ENCODE data around the gene TTC3.
"Not testable (repeated sequence)": the region's sequence is repeated elsewhere in the genome, so short reads cannot be mapped to it uniquely, and the experiment has no call there.

Gene TTC3, protein sequence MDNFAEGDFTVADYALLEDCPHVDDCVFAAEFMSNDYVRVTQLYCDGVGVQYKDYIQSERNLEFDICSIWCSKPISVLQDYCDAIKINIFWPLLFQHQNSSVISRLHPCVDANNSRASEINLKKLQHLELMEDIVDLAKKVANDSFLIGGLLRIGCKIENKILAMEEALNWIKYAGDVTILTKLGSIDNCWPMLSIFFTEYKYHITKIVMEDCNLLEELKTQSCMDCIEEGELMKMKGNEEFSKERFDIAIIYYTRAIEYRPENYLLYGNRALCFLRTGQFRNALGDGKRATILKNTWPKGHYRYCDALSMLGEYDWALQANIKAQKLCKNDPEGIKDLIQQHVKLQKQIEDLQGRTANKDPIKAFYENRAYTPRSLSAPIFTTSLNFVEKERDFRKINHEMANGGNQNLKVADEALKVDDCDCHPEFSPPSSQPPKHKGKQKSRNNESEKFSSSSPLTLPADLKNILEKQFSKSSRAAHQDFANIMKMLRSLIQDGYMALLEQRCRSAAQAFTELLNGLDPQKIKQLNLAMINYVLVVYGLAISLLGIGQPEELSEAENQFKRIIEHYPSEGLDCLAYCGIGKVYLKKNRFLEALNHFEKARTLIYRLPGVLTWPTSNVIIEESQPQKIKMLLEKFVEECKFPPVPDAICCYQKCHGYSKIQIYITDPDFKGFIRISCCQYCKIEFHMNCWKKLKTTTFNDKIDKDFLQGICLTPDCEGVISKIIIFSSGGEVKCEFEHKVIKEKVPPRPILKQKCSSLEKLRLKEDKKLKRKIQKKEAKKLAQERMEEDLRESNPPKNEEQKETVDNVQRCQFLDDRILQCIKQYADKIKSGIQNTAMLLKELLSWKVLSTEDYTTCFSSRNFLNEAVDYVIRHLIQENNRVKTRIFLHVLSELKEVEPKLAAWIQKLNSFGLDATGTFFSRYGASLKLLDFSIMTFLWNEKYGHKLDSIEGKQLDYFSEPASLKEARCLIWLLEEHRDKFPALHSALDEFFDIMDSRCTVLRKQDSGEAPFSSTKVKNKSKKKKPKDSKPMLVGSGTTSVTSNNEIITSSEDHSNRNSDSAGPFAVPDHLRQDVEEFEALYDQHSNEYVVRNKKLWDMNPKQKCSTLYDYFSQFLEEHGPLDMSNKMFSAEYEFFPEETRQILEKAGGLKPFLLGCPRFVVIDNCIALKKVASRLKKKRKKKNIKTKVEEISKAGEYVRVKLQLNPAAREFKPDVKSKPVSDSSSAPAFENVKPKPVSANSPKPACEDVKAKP (N-terminal part only)

DNA sequence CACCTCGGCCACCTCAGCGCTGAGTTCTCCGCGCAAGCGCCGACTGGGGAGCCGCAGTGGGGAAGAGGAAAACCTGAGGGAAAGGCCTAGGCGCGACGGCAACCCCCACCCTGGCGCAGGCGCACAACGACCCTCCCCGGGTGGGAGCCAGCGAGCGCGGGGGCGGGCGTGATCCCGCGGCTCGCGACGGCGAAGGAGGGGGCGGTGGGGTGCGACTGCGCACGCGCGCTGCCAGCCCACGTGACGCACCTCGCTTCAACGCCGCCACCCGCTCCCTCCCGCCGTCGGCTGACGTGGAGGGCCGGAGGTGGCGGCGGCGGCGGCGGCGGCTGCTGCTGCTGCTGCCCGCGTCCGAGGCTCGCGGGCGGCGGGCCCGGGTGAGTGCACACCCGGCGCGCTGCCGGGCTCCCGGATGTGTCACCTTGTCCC is at the start of gene TTC3, which contains the start of gene PIGP:
TSS of gene TTC3 (plus strand) at position 267 of the 429 bp plus-strand sequence. CDS start 14,004 bp downstream, outside the sequence.
TSS of gene PIGP (minus strand) at position 84 of the 429 bp plus-strand sequence. CDS start 556 bp downstream, outside the sequence.
- TF ChIP-seq, protein P1, sequence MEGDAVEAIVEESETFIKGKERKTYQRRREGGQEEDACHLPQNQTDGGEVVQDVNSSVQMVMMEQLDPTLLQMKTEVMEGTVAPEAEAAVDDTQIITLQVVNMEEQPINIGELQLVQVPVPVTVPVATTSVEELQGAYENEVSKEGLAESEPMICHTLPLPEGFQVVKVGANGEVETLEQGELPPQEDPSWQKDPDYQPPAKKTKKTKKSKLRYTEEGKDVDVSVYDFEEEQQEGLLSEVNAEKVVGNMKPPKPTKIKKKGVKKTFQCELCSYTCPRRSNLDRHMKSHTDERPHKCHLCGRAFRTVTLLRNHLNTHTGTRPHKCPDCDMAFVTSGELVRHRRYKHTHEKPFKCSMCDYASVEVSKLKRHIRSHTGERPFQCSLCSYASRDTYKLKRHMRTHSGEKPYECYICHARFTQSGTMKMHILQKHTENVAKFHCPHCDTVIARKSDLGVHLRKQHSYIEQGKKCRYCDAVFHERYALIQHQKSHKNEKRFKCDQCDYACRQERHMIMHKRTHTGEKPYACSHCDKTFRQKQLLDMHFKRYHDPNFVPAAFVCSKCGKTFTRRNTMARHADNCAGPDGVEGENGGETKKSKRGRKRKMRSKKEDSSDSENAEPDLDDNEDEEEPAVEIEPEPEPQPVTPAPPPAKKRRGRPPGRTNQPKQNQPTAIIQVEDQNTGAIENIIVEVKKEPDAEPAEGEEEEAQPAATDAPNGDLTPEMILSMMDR (IDR thresholded peaks at IDR 0.05; ENCODE audit: insufficient read depth, low read depth, low read length, missing control alignments) = no peak
- peak; percentile 94 for DNase-seq (ENCODE audit: low read depth)
- peak within 1 kb of the TSS; percentile 82 for H3K4me3 ChIP-seq (ENCODE audit: low read length)

DNA sequence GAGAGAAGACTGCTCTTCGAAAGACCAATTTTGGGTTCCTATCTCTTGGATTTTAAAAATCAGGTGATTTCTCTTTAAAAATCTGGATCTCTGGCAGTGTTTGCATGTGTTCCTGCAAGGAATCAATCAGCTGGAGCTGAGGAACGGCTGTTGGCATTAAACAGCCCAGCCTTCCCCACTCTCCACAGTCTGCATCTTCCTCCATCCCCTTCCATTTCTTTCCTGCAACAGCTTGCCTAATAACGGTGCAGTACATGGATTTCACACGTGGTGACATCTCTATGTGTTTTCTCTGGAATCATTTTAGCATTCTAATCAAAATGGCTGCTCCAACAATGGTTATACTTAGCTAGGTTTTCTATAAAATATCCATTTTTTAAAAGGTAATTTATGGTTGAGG is 46.6 kb upstream of the TTC3 start:
- H3K4me3 ChIP-seq (ENCODE audit: low read length) = no peak overlapping the region
- TF ChIP-seq, protein P1 (IDR thresholded peaks at IDR 0.05; ENCODE audit: insufficient read depth, low read depth, low read length, missing control alignments) = no peak
- no peak for DNase-seq (ENCODE audit: low read depth)

DNA sequence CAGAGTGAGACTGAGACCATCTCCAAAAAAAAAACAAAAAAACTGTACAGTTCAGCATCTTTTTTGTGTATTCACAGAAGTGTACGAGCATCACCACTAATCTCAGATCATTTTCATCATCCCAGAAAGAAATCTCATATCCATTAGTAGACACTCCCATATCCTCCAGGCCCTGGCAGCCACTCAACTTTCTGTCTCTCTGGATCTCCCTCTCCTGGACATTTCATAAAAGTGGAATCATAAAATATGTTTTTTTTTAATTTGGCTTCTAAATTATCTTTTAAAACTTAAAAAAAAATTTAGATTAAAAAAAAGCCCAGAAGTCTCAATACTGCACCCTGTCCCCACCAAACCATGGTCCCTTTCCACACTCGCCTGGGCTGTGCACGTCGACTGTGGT is 44.5 kb upstream of the TTC3 start:
- no peak for DNase-seq (ENCODE audit: low read depth)
- TF ChIP-seq, protein P1 (IDR thresholded peaks at IDR 0.05; ENCODE audit: insufficient read depth, low read depth, low read length, missing control alignments) = peak; percentile 14
- no peak overlapping the region for H3K4me3 ChIP-seq (ENCODE audit: low read length)

DNA sequence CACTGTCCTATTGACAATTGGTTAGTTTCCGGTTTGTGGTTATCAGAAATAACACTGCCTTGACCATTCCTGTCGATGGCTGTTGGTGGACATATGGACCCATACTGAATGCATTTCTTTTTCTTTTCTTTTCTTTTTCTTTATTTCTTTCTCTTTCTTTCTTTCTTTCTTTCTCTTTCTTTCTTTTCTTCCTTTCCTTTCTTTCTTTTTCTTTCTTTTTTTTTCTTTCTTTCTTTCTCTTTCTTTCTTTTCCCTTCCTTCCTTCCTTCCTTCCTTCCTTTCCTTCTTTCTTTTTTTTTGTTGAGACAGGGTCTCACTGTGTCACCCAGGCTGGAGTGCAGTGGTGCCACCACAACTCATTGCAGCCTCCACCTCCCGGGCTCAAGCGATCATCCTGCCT is 42.2 kb upstream of the TTC3 start:
- TF ChIP-seq, protein P1 (IDR thresholded peaks at IDR 0.05; ENCODE audit: insufficient read depth, low read depth, low read length, missing control alignments) = no peak
- H3K4me3 ChIP-seq (ENCODE audit: low read length) = no peak overlapping the region
- no peak for DNase-seq (ENCODE audit: low read depth)

DNA sequence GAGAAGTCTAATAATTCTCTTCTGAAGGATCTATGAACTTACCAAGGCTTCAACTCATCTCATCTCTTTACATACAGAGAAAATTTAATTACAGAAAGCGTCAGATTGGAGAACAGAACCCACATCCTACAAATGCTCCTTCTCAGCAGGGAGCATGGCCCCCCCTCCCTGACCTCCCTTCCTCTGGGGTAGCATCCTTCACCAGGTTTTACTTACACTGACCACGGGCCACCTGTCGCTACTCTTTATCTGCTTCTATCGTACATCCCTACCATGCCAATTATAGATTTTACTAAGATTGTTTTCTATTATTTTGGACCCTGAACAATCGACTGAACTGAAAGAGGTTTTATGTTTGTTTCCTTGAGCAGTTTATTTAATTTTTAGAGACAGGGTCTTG is 40.8 kb upstream of the TTC3 start:
- TF ChIP-seq, protein P1 (IDR thresholded peaks at IDR 0.05; ENCODE audit: insufficient read depth, low read depth, low read length, missing control alignments) = no peak
- no peak overlapping the region for H3K4me3 ChIP-seq (ENCODE audit: low read length)
- DNase-seq (ENCODE audit: low read depth) = no peak

DNA sequence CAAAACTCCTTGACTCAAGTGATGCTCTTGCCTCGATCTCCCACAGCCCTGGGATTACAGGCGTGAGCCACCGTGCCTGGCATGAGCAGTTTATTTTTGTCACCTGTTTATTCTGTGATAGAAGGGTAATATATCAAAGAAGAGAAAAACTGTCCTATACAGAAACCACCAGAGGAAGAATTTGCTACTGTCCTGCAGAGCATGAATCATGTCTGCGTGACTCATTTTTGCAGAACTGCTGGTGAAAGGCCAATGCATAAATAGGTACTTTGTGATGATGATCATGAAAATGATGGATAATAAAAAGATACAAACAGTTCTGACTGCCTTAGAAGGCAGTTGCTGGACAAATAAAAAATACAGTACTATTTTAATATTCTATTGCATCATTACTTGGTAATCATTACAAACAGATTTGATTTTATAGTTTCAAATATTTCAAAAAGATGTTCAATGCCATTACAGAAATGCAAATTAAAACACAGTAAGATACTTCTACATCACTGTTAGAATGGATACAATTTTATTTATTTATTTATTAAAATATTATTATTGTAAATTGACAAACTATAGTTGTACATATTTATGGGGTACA is 40.1 kb upstream of the TTC3 start:
- DNase-seq (ENCODE audit: low read depth) = peak; percentile 80
- TF ChIP-seq, protein P1 (IDR thresholded peaks at IDR 0.05; ENCODE audit: insufficient read depth, low read depth, low read length, missing control alignments) = no peak
- no peak overlapping the region for H3K4me3 ChIP-seq (ENCODE audit: low read length)

DNA sequence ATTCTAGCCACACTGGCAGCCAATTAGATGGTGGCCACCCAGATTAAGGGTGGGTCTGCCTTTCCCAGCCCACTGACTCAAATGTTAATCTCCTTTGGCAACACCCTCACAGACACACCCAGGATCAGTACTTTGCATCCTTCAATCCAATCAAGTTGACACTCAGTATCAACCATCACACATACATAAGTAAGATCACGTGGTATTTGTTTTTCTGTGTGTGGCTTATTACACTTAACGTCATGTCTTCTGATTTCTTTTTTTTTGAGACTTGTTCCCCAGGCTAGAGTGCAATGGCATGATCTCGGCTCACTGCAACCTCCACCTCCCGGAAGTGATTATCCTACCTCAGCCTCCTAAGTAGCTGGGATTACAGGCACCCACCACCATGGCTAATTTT is 38.7 kb upstream of the TTC3 start:
- DNase-seq (ENCODE audit: low read depth); H3K4me3 ChIP-seq (ENCODE audit: low read length): not testable (repeated sequence)

All from epithelial cell of esophagus (primary cell).